ENCODE data around the gene NUP188.
A peak's percentile ranks its signal among the peaks of the same experiment; 100 is the strongest.

NUP188 gene

GRCh38 chr9:128913048-128913900 lies 34.2 kb upstream of the NUP188 start:
- in situ Hi-C loops (cut with HindIII; ENCODE audit: low pct_ligation_motif_present, low pct_unique_long_range_greater_than_20kb, low sequenced_read_pairs), result no loop called here
- no peak for DNase-seq

DNA sequence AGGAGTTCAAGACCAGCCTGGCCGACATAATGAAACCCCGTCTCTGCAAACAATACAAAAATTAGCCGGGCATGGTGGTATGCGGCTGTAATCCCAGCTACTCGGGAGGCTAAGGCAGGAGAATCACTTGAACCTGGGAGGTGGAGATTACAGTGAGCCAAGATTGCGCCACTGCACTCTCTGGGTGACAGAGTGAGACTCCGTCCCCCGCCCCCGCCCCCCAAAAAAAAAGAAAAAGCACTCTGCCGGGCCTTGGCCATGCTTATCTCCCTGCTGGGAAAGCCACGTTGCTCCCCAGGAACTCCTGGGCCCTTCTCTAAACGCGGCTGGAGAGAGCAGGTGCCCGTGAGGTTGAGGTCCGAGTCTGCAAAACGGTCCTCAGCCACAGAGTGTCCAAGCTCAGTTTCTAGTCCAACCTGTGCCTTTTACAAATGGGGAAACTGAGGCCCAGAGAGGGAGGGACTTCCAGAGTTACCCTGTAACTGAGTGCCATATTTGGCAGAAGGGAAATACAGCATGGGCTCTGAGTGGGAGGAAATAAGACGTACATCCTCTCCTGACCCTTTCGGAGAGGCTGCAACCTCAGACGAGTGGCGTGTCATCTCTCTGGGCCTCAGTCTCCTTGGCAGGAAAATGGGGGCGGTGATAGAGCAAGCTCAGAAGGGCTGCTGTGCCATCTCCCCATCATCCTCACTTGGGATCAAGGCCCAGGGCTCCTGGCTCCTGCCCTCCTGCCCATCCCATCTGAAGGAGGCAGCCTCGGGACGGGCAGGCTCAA lies 33.3 kb upstream of the NUP188 start:
- in situ Hi-C loops (cut with HindIII; ENCODE audit: low pct_ligation_motif_present, low pct_unique_long_range_greater_than_20kb, low sequenced_read_pairs), result no loop called here
- no peak for DNase-seq

- no peak for DNase-seq
- in situ Hi-C loops (cut with HindIII; ENCODE audit: low pct_ligation_motif_present, low pct_unique_long_range_greater_than_20kb, low sequenced_read_pairs), result no loop called here
Observed at GRCh38 chr9:128916204-128916603, 31.3 kb upstream of the NUP188 start.

- in situ Hi-C loops (cut with HindIII; ENCODE audit: low pct_ligation_motif_present, low pct_unique_long_range_greater_than_20kb, low sequenced_read_pairs), result no loop called here
- no peak for DNase-seq
Observed at GRCh38 chr9:128916745-128917144, 30.8 kb upstream of the NUP188 start.

GRCh38 chr9:128917151-128917849 lies 30.2 kb upstream of the NUP188 start:
- in situ Hi-C loops (cut with HindIII; ENCODE audit: low pct_ligation_motif_present, low pct_unique_long_range_greater_than_20kb, low sequenced_read_pairs), result no loop called here
- DNase-seq, result no peak

DNA sequence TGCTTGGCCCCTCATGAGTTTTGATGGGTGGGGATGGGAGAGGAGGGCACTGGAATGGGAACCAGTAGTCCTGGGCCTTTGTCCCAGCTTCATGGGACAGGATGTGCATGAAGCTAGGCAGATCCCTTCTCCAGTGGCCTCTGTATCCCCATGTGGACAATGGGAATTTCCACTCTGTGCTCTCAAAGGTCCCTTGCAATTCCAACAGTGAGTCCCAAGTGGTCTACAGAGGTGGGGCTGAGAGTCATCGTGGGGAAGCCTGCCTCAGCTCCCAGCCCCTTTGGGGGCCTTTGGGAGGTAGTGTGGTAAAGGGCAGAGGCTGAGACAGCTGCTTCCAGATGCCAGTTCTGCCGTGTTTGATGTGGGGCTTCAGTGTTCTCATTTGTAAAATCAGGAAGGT lies 28.6 kb upstream of the NUP188 start:
- DNase-seq, result no peak
- in situ Hi-C loops (cut with HindIII; ENCODE audit: low pct_ligation_motif_present, low pct_unique_long_range_greater_than_20kb, low sequenced_read_pairs), result no loop called here

DNA sequence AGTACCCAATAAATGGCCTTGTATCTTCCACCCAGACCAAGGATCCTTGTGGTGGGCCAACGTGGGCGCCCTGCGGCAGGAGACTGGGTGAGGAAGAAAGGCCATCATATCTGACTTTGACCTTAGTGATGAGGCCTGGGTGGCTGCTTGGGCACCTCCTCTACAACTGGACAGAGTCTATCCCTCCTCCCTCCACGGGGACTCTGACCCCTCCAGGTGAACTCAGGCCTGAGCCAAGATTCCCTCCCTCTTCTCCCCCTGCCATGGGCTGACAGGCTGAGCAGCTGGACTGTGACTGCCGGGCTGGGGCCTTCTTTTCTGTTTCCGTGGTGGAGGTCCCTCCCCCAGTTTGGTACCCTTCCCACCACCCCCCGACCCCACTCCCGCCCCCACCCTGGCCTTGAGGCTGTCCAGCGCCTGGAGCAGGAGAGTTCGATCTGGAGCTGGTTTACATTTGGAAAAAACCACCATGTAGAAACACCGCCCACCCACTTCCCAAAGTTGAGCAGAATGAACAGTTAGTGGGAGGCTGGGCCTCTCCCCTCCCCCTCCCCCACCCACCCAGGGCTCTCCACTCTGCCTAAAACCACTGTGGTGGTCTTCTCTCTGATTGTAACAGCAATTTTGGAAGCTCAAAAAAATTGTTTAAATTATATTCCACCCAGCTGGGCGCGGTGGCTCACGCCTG lies 28.0 kb upstream of the NUP188 start:
- in situ Hi-C loops (cut with HindIII; ENCODE audit: low pct_ligation_motif_present, low pct_unique_long_range_greater_than_20kb, low sequenced_read_pairs), result no loop called here
- DNase-seq, result no peak

DNA sequence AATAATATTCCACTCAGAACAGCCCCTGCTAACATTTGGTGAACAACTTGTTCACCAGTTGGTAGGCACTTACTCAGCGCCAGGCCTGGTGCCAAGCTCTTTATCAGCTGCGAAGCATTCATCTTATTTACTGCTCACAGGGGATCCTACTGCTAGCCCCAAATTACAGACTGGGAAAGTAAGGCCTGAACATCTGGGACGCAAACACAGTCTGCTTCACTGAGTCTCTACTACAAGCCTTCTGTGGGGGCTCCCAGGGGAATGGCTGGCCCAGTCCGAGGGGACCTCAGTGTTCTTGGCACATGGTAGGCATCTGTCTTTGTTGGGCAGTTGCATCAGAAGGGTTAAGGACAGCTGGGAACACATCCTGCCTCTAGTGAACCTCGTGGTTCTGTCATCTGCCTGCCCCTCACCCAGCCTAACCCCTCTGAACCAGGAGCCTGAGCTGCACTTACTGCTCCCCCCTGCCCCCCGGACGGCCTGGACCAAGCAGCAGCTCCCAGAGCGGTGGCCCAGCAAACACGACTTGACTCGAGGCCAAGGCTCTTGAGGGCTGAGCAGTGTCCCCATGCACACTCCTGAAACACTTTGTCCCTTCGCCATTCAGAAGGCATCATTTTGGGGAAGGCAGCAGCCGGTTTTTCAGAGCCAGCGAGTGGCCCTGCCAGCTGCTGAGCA lies 27.0 kb upstream of the NUP188 start, which contains the start of gene PHYHD1:
Gene PHYHD1, plus strand, starts transcription at position 602 of the 678 bp plus-strand sequence. CDS start 1,342 bp downstream, outside the sequence.
- DNase-seq, result no peak
- in situ Hi-C loops (cut with HindIII; ENCODE audit: low pct_ligation_motif_present, low pct_unique_long_range_greater_than_20kb, low sequenced_read_pairs), result no loop called here

DNA sequence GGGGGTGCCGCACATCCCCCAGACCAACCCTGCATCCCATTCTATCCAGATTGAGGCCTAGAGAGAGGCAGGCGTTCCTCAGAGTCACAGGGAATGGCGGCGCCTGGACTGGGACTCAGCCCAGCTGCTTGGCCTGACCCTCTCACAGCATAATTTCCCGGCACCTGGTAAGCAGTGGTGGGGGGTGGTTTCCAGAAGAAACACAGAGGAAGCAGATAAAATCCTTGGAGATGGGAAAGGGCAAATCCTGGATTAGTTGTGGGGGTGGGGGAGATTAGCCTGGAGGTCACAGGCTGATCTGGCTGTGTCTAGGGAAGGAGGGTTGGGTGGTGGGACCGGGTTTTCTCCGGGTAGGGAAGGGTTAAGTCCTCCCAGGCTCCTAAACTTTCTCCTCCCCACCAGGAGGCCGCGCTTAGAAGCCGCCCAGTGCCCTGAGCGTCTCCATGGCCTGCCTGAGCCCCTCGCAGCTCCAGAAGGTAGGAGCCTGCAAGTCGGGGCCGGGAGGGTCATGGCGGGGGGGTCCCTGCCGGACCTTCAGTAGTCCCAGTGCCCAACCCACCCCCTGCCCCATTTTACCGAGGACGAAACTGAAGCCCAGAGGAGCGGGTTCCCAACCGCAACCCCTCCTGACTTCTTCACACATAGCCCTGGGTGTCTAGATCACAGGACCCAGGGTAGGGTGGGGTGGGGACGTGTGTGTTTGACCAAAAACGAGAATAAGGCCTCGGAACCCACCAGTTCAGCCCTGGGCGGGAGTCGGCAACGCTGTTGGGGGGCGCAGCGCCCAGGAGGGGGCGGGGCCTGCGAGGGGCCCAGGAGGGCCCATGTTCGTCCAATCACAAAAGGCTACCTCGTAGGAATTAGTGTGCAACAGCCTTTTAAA lies 25.4 kb upstream of the NUP188 start:
- DNase-seq, result peak; percentile 74
- in situ Hi-C loops (cut with HindIII; ENCODE audit: low pct_ligation_motif_present, low pct_unique_long_range_greater_than_20kb, low sequenced_read_pairs), result no loop called here

- in situ Hi-C loops (cut with HindIII; ENCODE audit: low pct_ligation_motif_present, low pct_unique_long_range_greater_than_20kb, low sequenced_read_pairs), result no loop called here
- no peak for DNase-seq
Observed at GRCh38 chr9:128923493-128923883, 24.0 kb upstream of the NUP188 start.

- peak; percentile 56 for DNase-seq
- in situ Hi-C loops (cut with HindIII; ENCODE audit: low pct_ligation_motif_present, low pct_unique_long_range_greater_than_20kb, low sequenced_read_pairs), result no loop called here
Observed at GRCh38 chr9:128927731-128928411, 19.6 kb upstream of the NUP188 start.

DNA sequence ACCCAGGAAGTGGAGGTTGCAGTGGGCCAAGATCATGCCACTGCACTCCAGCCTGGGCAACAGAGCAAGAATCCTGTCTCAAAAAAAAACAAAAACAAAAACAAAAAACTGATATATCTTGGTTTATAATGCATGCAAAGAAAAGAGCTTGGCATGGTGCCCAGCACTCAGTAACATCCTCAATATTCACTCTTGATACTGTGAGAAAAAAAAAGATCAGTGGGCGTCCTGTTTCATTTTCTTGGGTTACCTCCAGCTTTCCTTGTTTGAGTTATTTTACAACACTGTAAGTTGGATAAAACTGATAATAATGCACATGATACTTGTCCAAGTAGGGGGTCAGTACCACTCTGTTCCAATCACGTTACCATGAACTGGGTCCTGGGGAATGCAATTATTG lies 18.9 kb upstream of the NUP188 start:
- in situ Hi-C loops (cut with HindIII; ENCODE audit: low pct_ligation_motif_present, low pct_unique_long_range_greater_than_20kb, low sequenced_read_pairs), result no loop called here
- no peak for DNase-seq

DNA sequence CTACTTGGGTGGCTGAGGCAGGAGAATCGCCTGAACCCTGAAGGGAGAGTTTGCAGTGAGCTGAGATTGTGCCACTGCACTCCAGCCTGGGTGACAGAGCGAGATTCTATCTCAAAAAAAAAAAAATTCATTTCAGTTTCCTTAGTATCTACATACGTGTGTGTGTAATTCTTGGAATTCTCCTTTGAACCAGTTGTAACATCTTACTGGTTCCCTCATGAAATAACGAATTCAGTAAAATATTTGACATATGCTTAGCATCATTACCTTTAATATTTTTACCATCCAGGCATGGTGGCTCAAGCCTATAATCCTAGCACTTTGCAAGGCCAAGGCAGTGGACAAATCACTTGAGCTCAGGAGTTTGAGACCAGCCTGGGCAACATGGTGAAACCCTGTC lies 17.9 kb upstream of the NUP188 start:
- DNase-seq, result no peak
- in situ Hi-C loops (cut with HindIII; ENCODE audit: low pct_ligation_motif_present, low pct_unique_long_range_greater_than_20kb, low sequenced_read_pairs), result no loop called here

- in situ Hi-C loops (cut with HindIII; ENCODE audit: low pct_ligation_motif_present, low pct_unique_long_range_greater_than_20kb, low sequenced_read_pairs), result no loop called here
- DNase-seq, result no peak
Observed at GRCh38 chr9:128933731-128934130, 13.8 kb upstream of the NUP188 start.

DNA sequence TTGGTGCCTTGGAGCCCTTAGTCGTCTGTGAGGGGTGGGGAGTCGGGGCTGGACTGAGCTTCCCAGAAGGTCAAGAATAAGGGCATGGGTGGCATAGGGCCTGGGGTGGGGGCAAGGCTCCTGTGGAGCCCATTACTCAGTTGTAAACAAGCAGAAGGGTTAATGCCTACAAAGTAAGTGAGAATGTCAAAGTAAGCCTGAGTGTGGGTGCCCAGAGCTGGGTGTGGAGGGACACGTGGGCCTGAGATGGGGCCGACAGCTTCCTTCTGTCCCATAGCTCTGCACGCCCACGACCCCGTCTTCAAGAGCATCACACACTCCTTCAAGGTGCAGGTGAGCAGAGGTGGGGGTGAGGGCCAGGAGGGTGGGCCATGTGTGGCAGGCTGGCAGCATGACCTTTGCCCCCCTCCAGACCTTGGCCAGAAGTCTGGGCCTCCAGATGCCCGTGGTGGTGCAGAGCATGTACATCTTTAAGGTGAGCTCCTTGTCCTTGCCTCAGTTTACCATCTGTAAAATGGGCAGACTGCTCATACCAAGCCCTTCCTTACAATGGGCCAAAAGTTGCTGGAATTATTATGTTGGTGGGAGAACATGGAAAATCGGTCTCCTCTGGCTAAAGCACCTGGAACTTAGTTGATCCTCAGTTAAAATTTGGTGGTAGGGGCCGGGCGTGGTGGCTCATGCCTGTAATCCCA lies 11.2 kb upstream of the NUP188 start:
- in situ Hi-C loops (cut with HindIII; ENCODE audit: low pct_ligation_motif_present, low pct_unique_long_range_greater_than_20kb, low sequenced_read_pairs), result no loop called here
- DNase-seq, result no peak

Measured in ACHN (cell line).